GM23248 (cell line): ENCODE data around the gene USP32. TPM values are rescaled to one million over a fixed set of nuclear protein-coding genes. Genes with fewer than 3 reads are reported as not detected.

Source experiments
- DNase-seq: peaks from one replicate; pipeline ENCODE4 v3.0.0-alpha.2; 2015
- H2AFZ ChIP-seq: fragments of 200-600 bp; sonication (generic); 2 replicates; pipeline ENCODE4 v1.6.1; 2016; ENCODE audit warnings: antibody characterized with exemption
- H3F3A ChIP-seq: fragments of 200-600 bp; sonication (generic); 2 replicates; pipeline ENCODE4 v1.6.1; 2016; ENCODE audit warnings: mild to moderate bottlenecking, antibody characterized with exemption, mixed run types; ENCODE audit not compliant: insufficient read depth
- H3K27ac ChIP-seq: fragments of 200-600 bp; sonication (generic); 2 replicates; pipeline ENCODE4 v1.5.1; 2016; ENCODE audit warnings: mild to moderate bottlenecking
- H3K27me3 ChIP-seq: fragments of 200-600 bp; sonication (generic); replicated peaks from 2 replicates; pipeline ENCODE4 v1.6.1; 2016; ENCODE audit warnings: mild to moderate bottlenecking; ENCODE audit not compliant: insufficient read depth
- H3K36me3 ChIP-seq: fragments of 200-600 bp; sonication (generic); 2 replicates; pipeline ENCODE4 v1.6.1; 2016; ENCODE audit warnings: low read depth, mild to moderate bottlenecking
- H3K4me1 ChIP-seq: fragments of 200-600 bp; sonication (generic); 2 replicates; pipeline ENCODE4 v1.6.1; 2016; ENCODE audit warnings: mild to moderate bottlenecking; ENCODE audit not compliant: insufficient read depth
- H3K4me2 ChIP-seq: fragments of 200-600 bp; sonication (generic); one replicate; pipeline ENCODE4 v1.6.1; 2016; ENCODE audit warnings: mild to moderate bottlenecking; ENCODE audit not compliant: unreplicated experiment
- H3K4me3 ChIP-seq: fragments of 200-600 bp; sonication (generic); 2 replicates; pipeline ENCODE4 v1.5.1; 2016; ENCODE audit warnings: mild to moderate bottlenecking
- H3K79me2 ChIP-seq: fragments of 200-600 bp; sonication (generic); 2 replicates; pipeline ENCODE4 v1.6.1; 2016; ENCODE audit warnings: mild to moderate bottlenecking; ENCODE audit not compliant: insufficient read depth
- H3K9ac ChIP-seq: fragments of 200-600 bp; sonication (generic); 2 replicates; pipeline ENCODE4 v1.6.1; 2016; ENCODE audit warnings: mild to moderate bottlenecking
- H3K9me2 ChIP-seq: fragments of 200-600 bp; sonication (generic); 2 replicates; pipeline ENCODE4 v1.6.1; 2016; ENCODE audit warnings: mixed run types, mild to moderate bottlenecking, moderate library complexity; ENCODE audit not compliant: insufficient read depth
- H3K9me3 ChIP-seq: fragments of 200-600 bp; sonication (generic); one replicate; pipeline ENCODE4 v1.6.1; 2017; ENCODE audit warnings: low read depth
- H4K20me1 ChIP-seq: fragments of 200-600 bp; sonication (generic); 2 replicates; pipeline ENCODE4 v1.6.0; 2016; ENCODE audit not compliant: insufficient read depth
- EZH2 ChIP-seq: fragments of 200-600 bp; sonication (generic); IDR thresholded peaks from 2 replicates; pipeline ENCODE4 v1.6.1; 2018; ENCODE audit warnings: antibody characterized with exemption, mild to moderate bottlenecking; ENCODE audit not compliant: insufficient read depth, poor library complexity, severe bottlenecking
- EZH2phosphoT487 ChIP-seq: fragments of 200-600 bp; sonication (generic); IDR thresholded peaks from 2 replicates; pipeline ENCODE4 v1.6.1; 2018; ENCODE audit warnings: antibody characterized with exemption, moderate library complexity, mild to moderate bottlenecking, low read depth; ENCODE audit not compliant: insufficient read depth
- WGBS, 2 experiments: methylation state at CpG; one replicate each; pipeline ENCODE4 v1.1.6; 2015 to 2017; ENCODE audit warnings: low lambda C conversion rate in 2 of 2, low coverage in 1 of 2; ENCODE audit errors: missing lambda C conversion rate in 2 of 2; 5-methylcytosine and 5-hydroxymethylcytosine counted together
- in situ Hi-C: fragments of 300-500 bp; cut with MboI; formaldehyde crosslinking; loops from 2 replicates; pipeline ENCODE4 v1.15.0; 2020
- polyA plus RNA-seq: library from polyadenylated mRNA; unstranded; fragments of >200 nt; fragmentation: Nextera tagmentation; extraction: Ambion mirVana; gene quantifications from 2 replicates; pipeline ENCODE4 v1.2.1, GENCODE V29; 2016
- total RNA-seq: library from RNA; depleted of rRNA; stranded (reverse); fragments of >200 nt; shearing (Covaris generic); gene quantifications from 2 replicates; pipeline ENCODE4 v1.2.3, GENCODE V29; 2014

The USP32 gene
- total and polyA plus RNA-seq, 2 experiments from 2014 or later, result 14.0 to 33.9 TPM

DNA sequence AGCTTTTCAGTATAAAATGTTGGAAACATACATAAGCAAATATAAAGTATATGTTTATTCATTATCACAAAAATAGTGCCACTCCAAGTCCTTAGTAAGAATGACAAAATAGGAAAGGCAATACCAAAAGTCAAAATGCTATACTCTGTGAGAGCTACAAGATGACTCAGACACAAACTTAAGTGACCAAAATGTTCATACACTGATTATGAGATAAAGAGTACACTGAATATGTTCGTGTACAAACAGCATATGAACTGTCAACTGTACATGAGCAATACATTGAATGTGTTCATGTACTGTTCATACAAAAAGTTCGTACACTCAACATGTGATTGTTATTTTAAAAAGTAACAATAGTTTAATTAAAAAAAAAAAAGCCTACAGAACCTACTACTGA, 138.9 kb downstream of the USP32 start:
- Histone ChIP-seq H3K4me2 (no peak overlapping the region), H3K27me3 (no peaks in the 10 kb centered on the region), H4K20me1 (no peaks in the 10 kb centered on the region), H3K9me3 (no peaks in the 10 kb centered on the region), H3K4me1 (peaks cover 7% of the 10 kb centered on the region; the same call in 1 of the 2 replicates), H3K4me3 (no peak overlapping the region), H3K36me3 (peaks cover 59% of the 10 kb centered on the region), H3K79me2 (no peaks in the 10 kb centered on the region), H2AFZ (no peak overlapping the region), H3F3A (0 out of 2 replicates have a peak, but pooled peaks cover 6% of the 10 kb centered on the region), H3K9me2 (no peaks in the 10 kb centered on the region), H3K9ac (no peak overlapping the region), H3K27ac (no peak overlapping the region)
- TF ChIP-seq EZH2phosphoT487, result no peak
- no peak for TF ChIP-seq EZH2
- in situ Hi-C loops, result no loop called here
- peak; percentile 13 for DNase-seq
- WGBS, 2 experiments, result 80% methylated on average over 2 of the region's 2 CpGs

DNA sequence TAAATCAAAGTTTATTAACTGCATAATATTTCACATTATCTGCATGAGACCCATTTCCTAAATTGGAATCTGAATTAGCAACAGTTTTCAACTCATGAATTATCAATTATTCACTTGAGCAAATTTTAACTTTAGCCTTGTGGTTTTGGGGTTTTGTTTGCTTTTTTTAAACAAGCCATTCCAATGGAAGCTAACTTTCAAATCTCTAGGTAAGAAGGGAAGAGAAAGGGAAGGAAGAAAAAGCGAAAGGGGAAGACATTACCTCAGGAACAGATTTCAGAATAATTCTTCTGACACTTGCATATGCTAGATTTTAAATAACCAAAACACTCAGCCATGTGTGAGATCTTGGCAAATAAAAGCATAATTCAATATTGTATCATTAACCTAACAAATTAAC, 139.5 kb downstream of the USP32 start:
- 0 out of 2 replicates have a peak, but pooled peaks cover 6% of the 10 kb centered on the region for H3F3A ChIP-seq
- no peak for TF ChIP-seq EZH2
- no peak for TF ChIP-seq EZH2phosphoT487
- no peak for DNase-seq
- H3K4me1 ChIP-seq, result peaks cover 7% of the 10 kb centered on the region; the same call in 1 of the 2 replicates
- no peak overlapping the region for H3K9ac ChIP-seq
- in situ Hi-C loops, result no loop called here
- no peak overlapping the region for H3K4me2 ChIP-seq
- H3K9me3 ChIP-seq, result no peaks in the 10 kb centered on the region
- H3K79me2 ChIP-seq, result no peaks in the 10 kb centered on the region
- no peaks in the 10 kb centered on the region for H3K27me3 ChIP-seq
- H3K36me3 ChIP-seq, result peaks cover 59% of the 10 kb centered on the region
- no peak overlapping the region for H3K4me3 ChIP-seq
- H3K27ac ChIP-seq, result no peak overlapping the region
- H2AFZ ChIP-seq, result no peak overlapping the region
- no peaks in the 10 kb centered on the region for H3K9me2 ChIP-seq
- H4K20me1 ChIP-seq, result no peaks in the 10 kb centered on the region
- 97 to 100% methylated on average over 1 of the region's 1 CpG for WGBS, 2 experiments

DNA sequence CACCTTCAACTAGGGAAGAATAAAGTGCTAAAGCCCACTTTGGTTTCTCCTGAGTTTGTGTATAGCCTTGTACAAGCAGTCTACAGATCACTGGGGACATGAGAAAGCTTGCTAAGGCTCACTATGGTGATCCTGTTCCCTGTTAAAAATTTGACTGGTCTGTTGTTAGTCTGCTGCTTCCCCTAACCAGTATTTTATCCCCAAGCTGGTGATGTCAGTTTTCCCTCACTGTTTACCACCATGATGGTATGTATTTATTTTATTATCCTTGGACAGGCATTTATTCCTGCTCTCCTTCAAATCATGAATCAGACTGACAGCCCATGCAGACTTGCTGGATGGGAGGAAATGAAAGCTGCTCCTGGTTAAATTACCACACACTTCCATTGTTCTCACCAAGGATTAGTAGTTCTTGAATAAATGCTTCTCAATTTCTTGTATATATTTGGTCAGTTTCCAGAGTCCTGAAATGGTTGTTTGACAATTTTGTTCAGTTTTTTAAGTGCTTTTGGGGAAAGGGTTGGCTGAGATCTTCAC, 142.6 kb downstream of the USP32 start:
- Histone ChIP-seq H4K20me1 (no peaks in the 10 kb centered on the region), H3K9ac (no peak overlapping the region), H3K4me1 (no peaks in the 10 kb centered on the region; the same call in 1 of the 2 replicates), H3K4me2 (no peak overlapping the region), H3K9me3 (no peaks in the 10 kb centered on the region), H3K9me2 (no peaks in the 10 kb centered on the region), H3K79me2 (no peaks in the 10 kb centered on the region), H3K4me3 (no peak overlapping the region), H2AFZ (no peak overlapping the region), H3K27ac (no peak overlapping the region), H3K36me3 (peaks cover 62% of the 10 kb centered on the region), H3K27me3 (no peaks in the 10 kb centered on the region), H3F3A (no peaks in the 10 kb centered on the region)
- no peak for DNase-seq
- in situ Hi-C loops, result no loop called here
- TF ChIP-seq EZH2, result no peak
- TF ChIP-seq EZH2phosphoT487, result no peak

DNA sequence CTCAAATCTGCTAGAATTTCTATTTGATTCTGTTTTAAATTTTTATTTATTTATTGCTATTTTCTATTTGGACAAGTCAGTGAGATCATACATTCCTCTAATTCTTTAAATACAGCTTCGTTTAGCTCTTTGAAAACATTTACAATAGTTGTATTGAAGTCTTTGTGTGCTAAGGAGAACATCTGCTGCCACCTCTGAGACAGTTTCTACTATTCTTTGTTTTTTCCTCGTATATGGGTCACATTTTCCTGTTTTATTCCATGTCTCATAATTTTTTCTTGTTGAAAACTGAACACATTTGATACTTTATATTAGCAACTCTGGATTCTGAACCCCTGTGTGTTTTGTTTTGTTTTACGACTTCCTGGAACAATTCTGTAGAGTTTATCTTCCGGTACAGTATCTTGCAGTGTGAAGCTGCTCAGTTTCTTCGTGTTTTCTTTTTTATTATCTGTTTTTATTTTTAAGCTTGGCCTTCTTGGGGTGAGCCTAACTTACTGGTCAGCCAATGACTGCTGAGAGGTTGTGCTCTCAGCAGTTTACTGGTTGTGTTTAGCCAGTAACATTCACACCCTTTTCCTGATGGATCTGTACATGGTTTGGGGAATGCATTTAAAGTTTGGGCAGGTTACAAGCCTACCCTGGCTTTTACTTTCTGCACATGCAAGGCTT, 143.2 kb downstream of the USP32 start:
- H3K9me2 ChIP-seq, result no peaks in the 10 kb centered on the region
- H3K9me3 ChIP-seq, result no peaks in the 10 kb centered on the region
- H3K4me2 ChIP-seq, result no peak overlapping the region
- no peak overlapping the region for H3K27ac ChIP-seq
- TF ChIP-seq EZH2phosphoT487 (no peak), EZH2 (no peak)
- in situ Hi-C loops, result no loop called here
- no peak for DNase-seq
- H3K4me3 ChIP-seq, result no peak overlapping the region
- H3F3A ChIP-seq, result no peaks in the 10 kb centered on the region
- no peaks in the 10 kb centered on the region for H4K20me1 ChIP-seq
- H3K27me3 ChIP-seq, result no peaks in the 10 kb centered on the region
- no peaks in the 10 kb centered on the region; the same call in 1 of the 2 replicates for H3K4me1 ChIP-seq
- no peak overlapping the region for H3K9ac ChIP-seq
- no peaks in the 10 kb centered on the region for H3K79me2 ChIP-seq
- H3K36me3 ChIP-seq, result peaks cover 56% of the 10 kb centered on the region
- no peak overlapping the region for H2AFZ ChIP-seq
- 89 to 92% methylated on average over 5 of the region's 5 CpGs for WGBS, 2 experiments
